SU-DHL-6 (cell line): Measurements from ENCODE around the gene GRAP2.

Experiments used
- H2AFZ ChIP-seq: fragments of 200-600 bp; sonication (generic); 2 replicates; pipeline ENCODE4 v1.6.1; 2014; ENCODE audit warnings: low read depth, mild to moderate bottlenecking, moderate library complexity, mixed read lengths, antibody characterized with exemption, low read length; ENCODE audit not compliant: severe bottlenecking
- H3F3A ChIP-seq: fragments of 200-600 bp; shearing (Covaris generic); 2 replicates; pipeline ENCODE4 v1.6.0; 2016; ENCODE audit warnings: antibody characterized with exemption, mild to moderate bottlenecking; ENCODE audit not compliant: insufficient read depth
- H3K27ac ChIP-seq: fragments of 200-600 bp; sonication (generic); 2 replicates; pipeline ENCODE4 v1.5.1; 2016; ENCODE audit warnings: low read depth, mild to moderate bottlenecking, low read length, moderate library complexity, mixed read lengths
- H3K27me3 ChIP-seq: fragments of 200-600 bp; sonication (generic), shearing (Covaris generic); 2 replicates; pipeline ENCODE4 v1.6.0; 2014; ENCODE audit warnings: mild to moderate bottlenecking, low read length
- H3K36me3 ChIP-seq: fragments of 200-600 bp; sonication (generic); 2 replicates; pipeline ENCODE4 v1.6.1; 2014; ENCODE audit warnings: mild to moderate bottlenecking, low read length, mixed read lengths
- H3K4me2 ChIP-seq: fragments of 300-600, 200-600 bp; shearing (Covaris generic), sonication (generic); 2 replicates; pipeline ENCODE4 v1.6.0; 2014; ENCODE audit warnings: low read length, low read depth, mild to moderate bottlenecking; ENCODE audit not compliant: poor library complexity, severe bottlenecking
- H3K4me3 ChIP-seq: fragments of 200-600 bp; sonication (generic); 2 replicates; pipeline ENCODE4 v1.5.1; 2014; ENCODE audit warnings: antibody characterized with exemption, low read length, mild to moderate bottlenecking, mixed read lengths; ENCODE audit not compliant: insufficient read depth, poor library complexity, severe bottlenecking
- H3K79me2 ChIP-seq: fragments of 200-600 bp; sonication (generic); 2 replicates; pipeline ENCODE4 v1.6.1; 2014; ENCODE audit warnings: mild to moderate bottlenecking, low read length, moderate library complexity; ENCODE audit not compliant: insufficient read depth
- H3K9ac ChIP-seq: fragments of 200-600 bp; sonication (generic); 2 replicates; pipeline ENCODE4 v1.7.0; 2014; ENCODE audit warnings: mild to moderate bottlenecking, low read length
- H3K9me2 ChIP-seq: fragments of 200-600 bp; sonication (generic); replicated peaks from 2 replicates; pipeline ENCODE4 v1.6.1; 2014; ENCODE audit warnings: low read length; ENCODE audit not compliant: insufficient read depth
- H3K9me3 ChIP-seq: fragments of 200-600 bp; sonication (generic); 2 replicates; pipeline ENCODE4 v1.6.1; 2014; ENCODE audit warnings: low read length, mixed read lengths; ENCODE audit not compliant: insufficient read depth
- H4K20me1 ChIP-seq: fragments of 200-600 bp; sonication (generic); 2 replicates; pipeline ENCODE4 v1.6.1; 2014; ENCODE audit warnings: low read depth, mild to moderate bottlenecking, antibody characterized with exemption, low read length, moderate library complexity, mixed read lengths
- EZH2phosphoT487 ChIP-seq: fragments of 200-600 bp; sonication (generic), shearing (Covaris generic); conservative IDR thresholded peaks from 2 replicates; pipeline ENCODE4 v1.6.1; 2018; ENCODE audit warnings: mild to moderate bottlenecking, antibody characterized with exemption, low read length, moderate library complexity, mixed read lengths
- TF ChIP-seq, protein P1 (sequence below): fragments of 200-600 bp; sonication (generic); IDR thresholded peaks from one replicate; pipeline ENCODE4 v1.5.1; 2017; ENCODE audit warnings: antibody characterized with exemption, mild to moderate bottlenecking, low read length, moderate library complexity; ENCODE audit not compliant: insufficient read depth, poor library complexity, severe bottlenecking

GRAP2 gene

DNA sequence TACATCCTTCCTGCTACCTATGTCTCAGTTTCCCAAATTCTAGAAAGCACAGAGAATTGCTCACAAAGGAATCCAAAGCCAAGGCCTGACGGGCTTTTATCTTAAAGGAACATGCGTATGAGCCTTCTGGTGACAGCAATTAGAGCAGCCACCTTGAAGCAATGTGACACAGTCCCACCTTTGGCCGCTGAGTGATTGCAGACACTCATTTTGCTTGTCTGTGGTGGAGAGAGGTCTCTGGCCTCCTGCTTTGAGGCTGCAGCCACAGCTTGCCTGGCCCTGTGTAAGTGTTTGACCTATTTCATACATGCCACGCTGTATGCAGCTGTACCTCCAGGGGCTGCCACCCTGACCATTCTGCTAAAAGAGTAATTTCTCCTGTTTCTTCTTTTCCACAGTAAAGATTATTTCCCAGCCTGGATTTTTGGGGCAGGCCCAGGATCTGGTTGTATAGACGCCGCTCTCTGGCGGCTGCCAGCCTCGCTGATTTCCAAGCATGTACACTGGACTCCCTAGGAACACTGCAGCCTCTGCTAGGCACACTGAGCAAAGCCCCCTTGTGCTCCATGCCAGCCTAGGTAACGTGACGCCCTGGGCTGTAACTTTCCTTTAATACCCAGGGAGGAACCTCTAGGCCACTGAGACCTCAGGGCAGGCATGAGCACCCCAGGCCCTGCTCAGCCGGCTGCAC lies 58.2 kb downstream of the GRAP2 start:
- Histone ChIP-seq H3F3A (no peaks in the 10 kb centered on the region), H2AFZ (no peak overlapping the region), H3K27me3 (no peaks in the 10 kb centered on the region), H4K20me1 (no peaks in the 10 kb centered on the region), H3K36me3 (no peaks in the 10 kb centered on the region), H3K9ac (no peak overlapping the region), H3K9me3 (no peaks in the 10 kb centered on the region), H3K4me2 (no peak overlapping the region), H3K27ac (no peak overlapping the region), H3K9me2 (no peaks in the 10 kb centered on the region), H3K4me3 (no peak overlapping the region), H3K79me2 (no peaks in the 10 kb centered on the region)
- no peak for TF ChIP-seq EZH2phosphoT487
- TF ChIP-seq, protein P1, sequence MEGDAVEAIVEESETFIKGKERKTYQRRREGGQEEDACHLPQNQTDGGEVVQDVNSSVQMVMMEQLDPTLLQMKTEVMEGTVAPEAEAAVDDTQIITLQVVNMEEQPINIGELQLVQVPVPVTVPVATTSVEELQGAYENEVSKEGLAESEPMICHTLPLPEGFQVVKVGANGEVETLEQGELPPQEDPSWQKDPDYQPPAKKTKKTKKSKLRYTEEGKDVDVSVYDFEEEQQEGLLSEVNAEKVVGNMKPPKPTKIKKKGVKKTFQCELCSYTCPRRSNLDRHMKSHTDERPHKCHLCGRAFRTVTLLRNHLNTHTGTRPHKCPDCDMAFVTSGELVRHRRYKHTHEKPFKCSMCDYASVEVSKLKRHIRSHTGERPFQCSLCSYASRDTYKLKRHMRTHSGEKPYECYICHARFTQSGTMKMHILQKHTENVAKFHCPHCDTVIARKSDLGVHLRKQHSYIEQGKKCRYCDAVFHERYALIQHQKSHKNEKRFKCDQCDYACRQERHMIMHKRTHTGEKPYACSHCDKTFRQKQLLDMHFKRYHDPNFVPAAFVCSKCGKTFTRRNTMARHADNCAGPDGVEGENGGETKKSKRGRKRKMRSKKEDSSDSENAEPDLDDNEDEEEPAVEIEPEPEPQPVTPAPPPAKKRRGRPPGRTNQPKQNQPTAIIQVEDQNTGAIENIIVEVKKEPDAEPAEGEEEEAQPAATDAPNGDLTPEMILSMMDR: no peak

DNA sequence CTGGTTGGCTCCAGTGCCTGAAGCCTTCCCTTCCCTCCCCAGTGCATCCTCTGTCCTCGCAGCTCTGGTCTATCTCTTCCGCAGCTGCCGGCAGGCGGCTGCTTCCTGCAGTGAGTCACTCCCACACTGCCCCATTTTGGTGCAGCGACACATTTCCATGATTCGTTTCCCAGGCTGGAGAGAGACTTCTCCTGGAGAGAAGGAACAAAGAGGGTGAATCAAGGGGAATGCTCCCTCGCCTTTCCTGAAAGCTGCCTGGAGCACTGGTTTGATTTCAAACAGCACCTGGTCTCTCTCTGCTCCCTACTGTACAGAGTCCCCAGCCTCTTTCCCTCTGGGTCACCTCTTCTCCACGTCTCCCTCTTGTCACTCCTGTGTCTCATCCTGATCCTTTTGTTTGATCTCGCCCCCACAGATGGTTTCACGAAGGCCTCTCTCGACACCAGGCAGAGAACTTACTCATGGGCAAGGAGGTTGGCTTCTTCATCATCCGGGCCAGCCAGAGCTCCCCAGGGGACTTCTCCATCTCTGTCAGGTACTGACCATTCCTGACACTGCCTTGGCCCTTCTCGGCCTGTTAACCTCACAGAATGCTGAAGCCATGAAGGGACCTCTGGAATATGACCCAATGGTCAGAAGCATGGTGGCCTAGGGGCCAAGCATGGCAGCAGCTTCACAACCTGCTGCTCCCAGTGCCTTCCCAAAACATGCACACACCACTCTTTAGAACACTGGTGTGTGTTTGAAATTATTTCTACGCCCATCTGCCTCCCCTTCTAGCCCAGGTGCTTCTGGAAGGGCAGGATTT lies 59.0 kb downstream of the GRAP2 start, which contains the start of gene TMA7B:
Gene TMA7B, plus strand, starts transcription at position 758 of the 808 bp plus-strand sequence. CDS start 3,978 bp downstream, outside the sequence.
- no peaks in the 10 kb centered on the region for H3K9me3 ChIP-seq
- H4K20me1 ChIP-seq: no peaks in the 10 kb centered on the region
- H3K27ac ChIP-seq: no peak within 1 kb of the TSS
- H3K4me2 ChIP-seq: no peak within 1 kb of the TSS
- H3K79me2 ChIP-seq: no peaks in the 10 kb centered on the region
- H3K27me3 ChIP-seq: no peaks in the 10 kb centered on the region
- H2AFZ ChIP-seq: no peak within 1 kb of the TSS
- no peaks in the 10 kb centered on the region for H3K9me2 ChIP-seq
- no peaks in the 10 kb centered on the region for H3F3A ChIP-seq
- H3K36me3 ChIP-seq: no peaks in the 10 kb centered on the region
- TF ChIP-seq, protein P1: no peak
- TF ChIP-seq EZH2phosphoT487: no peak
- H3K9ac ChIP-seq: no peak within 1 kb of the TSS
- no peak within 1 kb of the TSS for H3K4me3 ChIP-seq

DNA sequence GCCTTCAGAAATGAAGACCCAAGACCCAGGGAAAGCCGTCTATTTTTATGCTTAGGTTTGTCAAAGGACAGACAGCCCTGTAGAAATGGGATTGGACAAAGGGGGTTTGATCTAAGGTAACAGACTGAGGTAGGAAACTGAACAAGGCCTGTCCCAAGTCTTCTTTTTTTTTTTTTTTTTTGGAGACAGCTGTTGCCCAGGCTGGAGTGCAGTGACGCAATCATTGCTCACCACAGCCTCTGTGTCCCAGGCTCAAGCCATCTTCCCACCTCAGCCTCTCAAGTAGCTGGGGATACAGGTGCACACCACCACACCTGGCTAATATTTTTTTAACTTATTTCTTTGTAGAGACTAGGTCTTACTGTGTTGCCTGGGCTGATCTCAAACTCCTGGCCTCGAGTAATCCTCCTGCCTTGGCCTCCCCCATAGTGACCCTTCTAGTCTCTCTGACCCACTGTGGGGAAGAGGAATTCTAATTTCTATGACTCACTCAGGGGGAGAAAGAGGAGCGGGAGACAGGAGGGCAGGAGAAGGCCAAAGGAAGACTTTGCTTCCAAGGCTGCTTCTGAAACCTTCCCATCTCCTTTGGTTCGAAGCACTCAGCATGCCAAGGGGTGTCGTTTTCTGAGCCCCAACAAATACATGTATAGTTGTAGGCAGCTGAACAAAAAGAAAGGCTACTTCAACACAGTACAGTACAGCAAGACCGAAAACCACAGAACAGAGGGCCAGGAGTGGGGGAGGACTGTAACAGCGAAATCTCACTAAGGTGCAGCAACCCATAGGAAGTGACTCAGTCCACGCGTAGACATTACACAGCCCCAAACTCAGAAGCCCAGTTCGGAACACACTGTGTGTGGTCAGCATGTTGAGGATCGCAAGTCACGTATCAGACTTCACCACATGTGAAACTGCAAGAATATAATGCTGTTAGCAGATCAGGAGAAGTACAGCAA lies 60.2 kb downstream of the GRAP2 start:
- no peaks in the 10 kb centered on the region for H3K27me3 ChIP-seq
- no peak overlapping the region for H3K4me3 ChIP-seq
- H4K20me1 ChIP-seq: no peaks in the 10 kb centered on the region
- no peak overlapping the region for H3K4me2 ChIP-seq
- no peak overlapping the region for H3K27ac ChIP-seq
- H2AFZ ChIP-seq: no peak overlapping the region
- no peaks in the 10 kb centered on the region for H3K36me3 ChIP-seq
- H3K79me2 ChIP-seq: no peaks in the 10 kb centered on the region
- no peaks in the 10 kb centered on the region for H3F3A ChIP-seq
- H3K9me3 ChIP-seq: no peaks in the 10 kb centered on the region
- H3K9ac ChIP-seq: no peak overlapping the region
- TF ChIP-seq, protein P1: no peak
- TF ChIP-seq EZH2phosphoT487: no peak
- H3K9me2 ChIP-seq: no peaks in the 10 kb centered on the region
